Activated CD8-positive, alpha-beta memory T cell treated with anti-CD3 and anti-CD28 coated beads, Interleukin-2, amount 50 U/mL, for 48 hours (primary cell): ENCODE results near the gene FRRS1.
"Not testable (repeated sequence)": the region's sequence is repeated elsewhere in the genome, so short reads cannot be mapped to it uniquely, and the experiment has no call there.

Source experiments
- DNase-seq: peaks from one replicate; pipeline ENCODE4 v3.0.0-alpha.2; 2020

The FRRS1 gene

DNA sequence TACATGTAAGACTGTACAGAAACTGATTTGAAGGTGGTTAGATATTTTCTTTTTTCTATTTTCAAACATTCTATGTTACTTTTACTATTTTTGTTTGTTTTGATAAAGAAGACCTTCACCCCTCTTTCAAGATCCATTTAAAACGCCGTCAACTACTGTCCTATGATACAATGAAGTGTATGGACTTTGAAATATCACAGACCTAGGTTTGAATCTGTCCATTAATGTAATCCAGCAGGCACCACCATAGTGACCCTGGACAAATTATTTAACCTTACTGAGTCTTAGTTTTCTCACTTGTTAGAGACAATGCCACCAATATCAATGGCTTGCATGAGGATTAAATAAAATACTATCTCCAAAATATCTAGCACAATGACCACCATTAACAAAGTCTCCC lies 2.0 kb downstream of the FRRS1 start:
- no peak for DNase-seq

- DNase-seq: no peak
These were observed 2.5 kb downstream of the FRRS1 start for GRCh38 chr1:99763956-99764355.

- DNase-seq: no peak
These were observed 4.7 kb downstream of the FRRS1 start for GRCh38 chr1:99761774-99762173.

DNA sequence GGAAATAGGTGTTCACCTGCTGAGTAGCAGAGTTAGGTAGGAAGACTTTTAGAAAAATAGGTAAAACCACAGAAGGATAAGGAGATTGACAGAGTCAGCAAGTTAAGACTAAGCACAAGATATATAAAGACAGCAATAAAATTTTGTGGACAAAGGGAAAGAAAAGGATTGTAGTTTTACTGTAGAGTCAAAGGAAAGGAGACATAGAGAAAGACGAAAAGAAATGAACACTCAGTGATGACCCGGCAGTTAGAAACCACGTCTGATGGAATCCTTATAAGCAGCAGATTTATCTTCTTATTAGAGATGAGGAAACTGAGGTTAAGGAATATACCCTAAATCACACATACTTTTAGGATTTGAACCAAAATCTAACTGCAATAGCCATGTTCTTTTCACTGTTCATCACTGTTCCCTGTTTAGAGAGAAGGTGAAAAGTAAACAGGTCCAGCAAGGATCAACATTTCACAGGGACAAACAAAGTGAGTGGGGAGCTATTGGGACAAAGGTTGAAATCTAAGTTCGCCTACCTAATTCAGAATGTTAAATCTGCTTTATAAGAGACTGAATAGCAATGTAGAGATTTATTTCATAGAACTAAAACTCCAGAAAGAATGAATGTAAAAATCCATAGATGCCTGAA lies 6.8 kb downstream of the FRRS1 start:
- DNase-seq: no peak

DNA sequence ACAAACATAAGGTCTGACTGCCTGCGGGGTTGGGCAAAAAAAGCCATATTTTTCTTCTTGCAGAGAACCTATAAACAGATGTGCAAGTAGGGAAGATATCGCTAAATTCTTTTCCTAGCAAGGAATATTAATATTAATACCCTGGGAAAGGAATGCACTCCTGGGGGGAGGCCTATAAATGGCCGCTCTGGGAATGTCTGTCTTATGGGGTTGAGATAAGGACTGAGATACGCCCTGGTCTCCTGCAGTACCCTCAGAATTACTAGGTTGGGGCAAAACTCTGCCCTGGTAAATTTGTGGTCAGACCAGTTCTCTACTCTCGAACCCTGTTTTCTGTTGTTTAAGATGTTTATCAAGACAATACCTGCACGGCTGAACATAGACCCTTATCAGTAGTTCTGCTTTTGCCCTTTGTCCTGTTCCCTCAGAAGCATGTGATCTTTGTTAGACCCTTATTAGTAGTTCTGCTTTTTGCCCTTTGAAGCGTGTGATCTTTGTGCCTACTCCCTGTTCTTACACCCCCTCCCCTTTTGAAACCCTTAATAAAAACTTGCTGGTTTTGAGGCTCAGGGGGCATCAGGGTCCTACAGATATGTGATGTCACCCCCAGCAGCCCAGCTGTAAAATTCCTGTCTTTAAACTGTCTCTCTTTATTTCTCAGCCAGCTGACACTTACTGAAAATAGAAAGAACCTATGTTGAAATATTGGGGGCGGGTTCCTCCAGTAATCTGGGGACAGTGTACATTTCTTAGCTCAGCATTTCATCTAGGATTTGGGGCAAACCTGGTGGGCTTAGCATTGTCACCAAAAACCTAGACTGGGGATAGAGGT lies 7.5 kb downstream of the FRRS1 start:
- not testable (repeated sequence) for DNase-seq

DNA sequence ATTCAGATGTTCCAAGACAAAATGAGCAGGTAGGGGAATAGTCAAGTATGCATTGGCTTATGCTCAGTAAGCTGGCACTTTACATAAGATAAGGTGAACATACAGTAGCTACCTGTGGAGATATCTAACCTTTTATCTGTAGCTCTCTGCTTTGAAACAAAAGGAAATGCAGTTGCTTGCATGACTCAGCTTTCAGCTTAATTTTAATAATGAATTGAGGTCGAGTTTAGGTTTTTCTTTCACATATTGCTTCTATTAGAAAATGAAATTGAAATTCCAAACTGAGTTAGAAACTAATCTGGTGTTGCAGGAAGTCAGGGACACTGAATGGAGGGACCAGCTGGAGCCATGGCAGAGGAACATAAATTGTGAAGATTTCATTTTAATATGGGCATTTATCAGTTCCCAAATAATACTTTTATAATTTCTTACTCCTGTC lies 8.3 kb downstream of the FRRS1 start:
- DNase-seq: no peak

GRCh38 chr1:99756598-99756997 lies 9.8 kb downstream of the FRRS1 start:
- DNase-seq: no peak

GRCh38 chr1:99755664-99756063 lies 10.8 kb downstream of the FRRS1 start:
- DNase-seq: no peak

- no peak for DNase-seq
These were observed 11.7 kb downstream of the FRRS1 start for GRCh38 chr1:99754697-99755096.

DNA sequence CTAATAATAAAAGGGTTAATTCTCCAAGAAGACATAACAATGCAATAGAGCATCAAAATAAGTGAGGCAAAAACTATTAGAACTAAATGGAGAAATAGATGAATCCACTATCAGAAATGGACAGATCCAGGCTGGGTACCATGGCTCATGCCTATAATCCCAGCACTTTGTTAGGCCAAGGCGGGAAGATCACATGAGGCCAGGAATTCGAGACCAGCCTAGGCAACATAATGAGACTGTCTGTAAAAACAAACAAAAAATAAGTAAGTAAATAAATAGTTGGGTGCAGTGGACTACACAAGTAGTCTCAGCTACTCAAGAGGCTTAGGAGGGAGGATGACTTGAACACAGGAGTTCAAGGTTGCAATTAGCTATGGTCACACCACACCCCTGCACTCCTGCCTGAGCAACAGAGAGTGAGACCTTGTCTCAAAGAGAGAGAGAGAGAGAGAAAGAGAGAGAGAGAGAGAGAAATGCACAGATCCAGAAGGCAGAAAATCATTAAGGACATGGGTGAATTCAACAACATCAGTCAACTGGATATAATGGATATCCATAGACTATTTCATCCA lies 12.3 kb downstream of the FRRS1 start:
- no peak for DNase-seq

DNA sequence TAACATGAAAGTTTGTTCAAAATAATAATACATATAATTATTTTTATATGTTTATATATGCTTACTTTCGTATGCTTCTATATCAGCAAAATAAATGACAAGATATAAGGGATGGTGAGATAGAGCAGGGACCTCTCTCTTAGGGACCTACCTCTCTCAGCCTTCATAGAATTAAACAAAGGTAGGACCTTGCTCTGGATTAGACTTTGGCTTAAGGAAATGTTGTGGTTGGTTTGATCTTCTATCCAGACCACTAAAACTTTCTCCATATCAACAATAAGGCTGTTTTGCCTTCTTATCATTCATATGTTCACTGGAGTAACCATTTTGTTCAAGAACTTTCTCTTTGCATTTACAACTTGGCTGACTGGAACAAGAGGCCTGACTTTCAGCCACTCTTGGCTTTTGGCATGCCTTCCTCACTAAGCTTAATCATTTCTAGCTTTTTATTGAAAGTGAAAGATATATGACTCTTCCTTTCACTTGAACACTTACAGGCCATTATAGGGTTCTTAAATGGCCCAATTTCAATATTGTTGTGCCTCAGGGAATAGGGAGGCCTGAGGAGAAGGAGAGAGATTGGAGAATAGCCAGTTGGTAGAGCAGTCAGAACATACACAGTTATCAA lies 14.4 kb downstream of the FRRS1 start:
- no peak for DNase-seq

GRCh38 chr1:99749504-99750347 lies 16.7 kb downstream of the FRRS1 start:
- no peak for DNase-seq

DNA sequence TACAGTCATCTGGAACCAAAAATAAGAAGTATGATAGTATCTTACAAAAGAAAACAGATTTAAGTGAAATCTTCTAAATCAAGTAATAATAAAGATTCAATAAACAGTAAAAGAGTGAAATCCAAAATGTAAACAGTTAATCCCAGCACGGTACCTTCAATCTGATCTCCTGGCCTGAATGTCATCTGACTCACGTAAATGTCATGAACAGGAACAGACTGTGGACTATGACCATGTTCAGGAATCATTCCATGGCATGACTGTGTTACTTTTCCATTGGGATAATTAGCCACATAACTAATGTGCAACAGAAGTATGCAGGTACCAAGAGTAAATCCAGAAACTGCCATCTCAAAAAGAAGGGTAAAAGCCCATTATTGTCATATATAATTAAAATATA lies 18.0 kb downstream of the FRRS1 start:
- no peak for DNase-seq

DNA sequence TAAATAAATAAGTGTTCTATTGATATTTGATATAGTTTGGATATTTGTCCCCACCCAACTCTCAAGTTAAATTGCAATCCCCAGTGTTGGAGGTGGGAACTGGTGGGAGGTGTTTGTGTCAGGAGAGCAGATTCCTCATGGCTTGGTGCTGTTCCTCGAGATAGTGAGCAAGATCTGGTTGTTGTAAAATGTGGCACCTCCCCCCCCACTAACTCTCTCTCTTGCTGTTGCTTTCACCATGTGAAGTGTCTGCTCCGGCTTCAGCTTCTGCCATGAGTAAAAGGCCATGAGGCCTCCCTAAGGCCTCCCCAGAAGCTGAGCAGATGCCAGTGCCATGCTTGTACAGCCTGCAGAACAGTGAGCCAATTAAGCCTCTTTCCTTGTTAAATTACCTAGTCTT lies 20.8 kb downstream of the FRRS1 start:
- no peak for DNase-seq

DNA sequence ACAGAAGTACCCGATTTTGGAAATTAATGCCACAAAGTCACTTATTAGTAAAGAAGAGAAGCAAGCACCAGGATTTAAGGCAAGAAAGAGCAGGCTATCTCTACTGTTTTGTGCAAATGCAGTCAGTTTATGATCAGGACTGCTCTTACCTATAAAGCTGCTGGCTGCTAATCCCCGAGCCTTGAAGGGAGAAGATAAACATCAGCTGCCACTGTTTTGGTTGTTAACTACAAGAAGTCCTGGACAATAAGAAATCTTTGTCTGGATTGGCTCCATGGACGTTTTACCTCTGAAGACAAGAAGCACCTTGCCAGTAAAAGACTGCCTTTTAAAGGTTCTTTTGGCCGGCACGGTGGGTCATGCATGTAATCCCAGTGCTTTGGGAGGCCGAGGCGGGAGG lies 21.4 kb downstream of the FRRS1 start:
- no peak for DNase-seq

GRCh38 chr1:99740141-99740540 lies 26.3 kb downstream of the FRRS1 start:
- DNase-seq: no peak

- DNase-seq: no peak
These were observed 27.5 kb downstream of the FRRS1 start for GRCh38 chr1:99738858-99739465.

DNA sequence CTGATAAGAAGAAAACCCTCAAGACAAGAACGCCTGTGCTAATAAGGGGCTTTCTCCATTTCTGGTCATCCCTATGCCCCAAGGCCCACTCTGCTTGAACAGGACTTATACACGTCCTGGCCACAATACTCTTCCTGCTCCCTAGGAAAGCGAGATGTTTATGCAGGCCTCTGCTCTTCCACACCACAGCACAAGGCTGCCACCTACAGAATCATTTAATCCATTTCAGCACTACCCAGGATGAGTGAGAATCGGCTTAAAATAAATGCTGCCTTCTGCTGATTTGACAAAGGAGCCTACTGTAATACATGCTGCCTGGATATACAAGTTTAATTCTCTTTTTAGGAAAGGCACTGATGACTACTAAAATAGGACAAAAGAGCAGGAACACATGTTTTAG lies 29.4 kb downstream of the FRRS1 start:
- no peak for DNase-seq

- no peak for DNase-seq
These were observed 30.6 kb downstream of the FRRS1 start for GRCh38 chr1:99735852-99736251.

DNA sequence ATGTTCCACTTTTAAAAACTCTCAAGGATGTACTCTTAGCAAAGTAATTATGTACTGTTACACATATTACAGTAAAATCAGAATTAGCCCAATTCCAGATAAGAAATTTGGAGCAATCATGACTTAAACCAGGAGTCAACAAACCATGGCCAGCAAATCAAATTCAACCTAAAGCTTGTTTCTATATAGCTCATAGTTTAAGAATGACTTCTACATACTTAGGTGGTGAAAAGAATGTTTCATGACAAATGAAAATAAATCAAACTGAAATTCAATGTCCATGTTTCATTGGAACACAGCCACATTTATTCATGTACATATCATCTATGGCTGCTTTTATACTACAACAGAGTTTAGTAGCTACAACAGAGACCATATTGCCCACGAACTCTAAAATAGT lies 35.1 kb downstream of the FRRS1 start:
- no peak for DNase-seq

DNA sequence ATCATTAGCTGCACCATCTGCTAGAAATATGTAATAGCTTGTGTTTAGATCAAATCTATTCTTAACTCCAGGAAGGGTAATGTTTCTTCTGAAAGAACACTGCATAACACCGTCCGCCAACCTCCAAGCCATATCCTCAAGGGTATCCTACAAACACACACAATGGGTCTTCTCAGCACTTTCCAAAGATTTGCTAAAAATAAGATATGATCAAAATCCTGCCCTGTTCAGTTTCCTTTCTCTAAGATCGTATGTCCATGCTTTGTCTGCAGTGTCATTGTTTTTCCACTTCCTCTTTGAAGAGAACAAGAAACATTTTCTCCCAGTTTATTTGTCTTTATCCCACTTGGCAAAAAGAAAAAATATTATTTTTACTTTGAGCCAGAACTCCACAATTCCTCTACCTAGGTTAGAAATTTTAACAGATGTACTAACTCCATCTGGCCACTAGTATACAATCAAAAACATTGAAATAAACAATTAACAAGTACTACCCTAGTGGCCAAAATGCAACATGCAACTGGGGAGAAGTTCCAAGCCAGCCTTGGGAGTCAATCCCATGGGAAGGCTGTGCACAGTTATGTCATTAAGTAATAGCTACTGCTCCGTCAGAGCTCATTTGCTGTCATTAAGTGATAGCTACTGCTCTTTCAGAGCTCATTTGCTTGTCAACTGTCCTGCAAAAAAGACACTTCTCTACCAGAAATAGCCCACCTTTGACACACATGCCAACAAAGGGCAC lies 37.8 kb downstream of the FRRS1 start:
- no peak for DNase-seq
